PFSK-1 (cell line): ENCODE measurements around the gene PRRG1.

Experiments
- FOXP2 ChIP-seq: optimal IDR thresholded peaks from 2 replicates; pipeline ENCODE3; 2011; ENCODE audit warnings: borderline replicate concordance, control low read depth, inconsistent platforms; ENCODE audit not compliant: insufficient read depth; ENCODE audit errors: extremely low read length, extremely low read depth
- POLR2AphosphoS5 ChIP-seq: IDR thresholded peaks from 2 replicates; pipeline ENCODE4 v1.6.1; 2012; ENCODE audit warnings: low read depth, mild to moderate bottlenecking, control low read depth, low read length, moderate library complexity
- REST ChIP-seq, 2 experiments: IDR thresholded peaks; 2 replicates each; pipeline versions ENCODE4 v1.6.1 to v1.8.0; 2011 to 2012; ENCODE audit warnings: low read depth in 2 of 2, low read length in 2 of 2, control low read depth in 1 of 2, inconsistent platforms in 1 of 2, mild to moderate bottlenecking in 1 of 2, moderate library complexity in 1 of 2; ENCODE audit not compliant: insufficient read depth in 1 of 2
- SIN3A ChIP-seq: IDR thresholded peaks from 2 replicates; pipeline ENCODE4 v1.6.1; 2012; ENCODE audit warnings: mild to moderate bottlenecking, low read length, moderate library complexity, borderline replicate concordance; ENCODE audit not compliant: insufficient read depth
- TAF1 ChIP-seq: IDR thresholded peaks from 2 replicates; pipeline ENCODE4 v1.6.1; 2012; ENCODE audit warnings: low read length, control low read depth, borderline replicate concordance; ENCODE audit not compliant: insufficient read depth

- no peak for TF ChIP-seq POLR2AphosphoS5
- no peak for TF ChIP-seq REST (IDR thresholded peaks at IDR 0.05; ENCODE audit: insufficient read depth in 1 of 2, low read depth in 2 of 2, low read length in 2 of 2)
- TF ChIP-seq TAF1, result no peak
- no peak for TF ChIP-seq SIN3A
- TF ChIP-seq FOXP2, result no peak
Measured at GRCh38 chrX:37455381-37455780, 106.2 kb downstream of the PRRG1 start.
